ENCODE data around the gene KRT12. TPM values are rescaled to one million over a fixed set of nuclear protein-coding genes. Genes with fewer than 3 reads are reported as not detected.

KRT12 gene
- total RNA-seq, 2 experiments from 2014 or later, result not detected

GRCh38 chr17:40839194-40839593, 27.8 kb downstream of the KRT12 start:
- Mint-ChIP-seq H3K27ac (no peak overlapping the region), H3K4me1 (no peaks in the 10 kb centered on the region), H3K27me3 (peaks cover 7% of the 10 kb centered on the region), H3K9me3 (ENCODE audit: low read depth) (no peaks in the 10 kb centered on the region), H3K4me3 (no peak overlapping the region), H3K36me3 (ENCODE audit: low read depth) (peaks cover 9% of the 10 kb centered on the region)
- intact Hi-C loops (cut with DNase I, micrococcal nuclease), result no loop called here
- ChIA-PET POLR2A (no interaction called here), CTCF (interaction anchor here (1.0 kb wide), 1 partner anchor 34 kb away, joined by 3 read pairs; no protein-coding TSS in a partner anchor)
- ATAC-seq (no peak), DNase-seq (no peak)

GRCh38 chr17:40836020-40836419, 31.0 kb downstream of the KRT12 start:
- ChIA-PET CTCF (interaction anchor here (0.7 kb wide), 1 partner anchor 685 kb away, joined by 3 read pairs; no protein-coding TSS in a partner anchor), POLR2A (no interaction called here)
- DNase-seq (no peak), ATAC-seq (no peak)
- Mint-ChIP-seq H3K4me1 (peaks cover 4% of the 10 kb centered on the region), H3K9me3 (ENCODE audit: low read depth) (no peaks in the 10 kb centered on the region), H3K27me3 (no peaks in the 10 kb centered on the region), H3K4me3 (no peak overlapping the region), H3K27ac (no peak overlapping the region), H3K36me3 (ENCODE audit: low read depth) (peaks cover 9% of the 10 kb centered on the region)
- intact Hi-C loops (cut with DNase I, micrococcal nuclease), result no loop called here

GRCh38 chr17:40833882-40834281, 33.1 kb downstream of the KRT12 start:
- H3K27ac Mint-ChIP-seq, result no peak overlapping the region
- H3K27me3 Mint-ChIP-seq, result no peaks in the 10 kb centered on the region
- intact Hi-C loops (cut with DNase I, micrococcal nuclease), result no loop called here
- peaks cover 4% of the 10 kb centered on the region for H3K4me1 Mint-ChIP-seq
- H3K36me3 Mint-ChIP-seq (ENCODE audit: low read depth), result peaks cover 13% of the 10 kb centered on the region
- DNase-seq (no peak), ATAC-seq (no peak)
- CTCF ChIA-PET, result interaction anchor here (0.9 kb wide), 1 partner anchor 13 kb away, joined by 5 read pairs; no protein-coding TSS in a partner anchor
- POLR2A ChIA-PET, result no interaction called here
- H3K9me3 Mint-ChIP-seq (ENCODE audit: low read depth), result no peaks in the 10 kb centered on the region
- H3K4me3 Mint-ChIP-seq, result no peak overlapping the region

GRCh38 chr17:40832840-40833239, 34.2 kb downstream of the KRT12 start:
- H3K27me3 Mint-ChIP-seq, result no peaks in the 10 kb centered on the region
- ChIA-PET CTCF (interaction anchor here (0.6 to 1.5 kb wide), 4 partner anchors 10 to 1347 kb away, joined by 4 to 5 read pairs (median 4); partner anchors contain the start of gene KRT10), POLR2A (interaction anchor here (0.9 kb wide), 1 partner anchor 53 kb away, joined by 3 read pairs; no protein-coding TSS in a partner anchor)
- no peak overlapping the region for H3K27ac Mint-ChIP-seq
- intact Hi-C loops (cut with DNase I, micrococcal nuclease), result no loop called here
- no peak for DNase-seq
- H3K4me3 Mint-ChIP-seq, result no peak overlapping the region
- no peak for ATAC-seq
- H3K4me1 Mint-ChIP-seq, result peaks cover 6% of the 10 kb centered on the region
- H3K36me3 Mint-ChIP-seq (ENCODE audit: low read depth), result peaks cover 13% of the 10 kb centered on the region
- no peaks in the 10 kb centered on the region for H3K9me3 Mint-ChIP-seq (ENCODE audit: low read depth)

- ATAC-seq, result no peak
- ChIA-PET CTCF (interaction anchor here (0.6 to 1.0 kb wide), 2 partner anchors 11 to 306 kb away, joined by 3 to 4 read pairs; no protein-coding TSS in a partner anchor), POLR2A (no interaction called here)
- Mint-ChIP-seq H3K9me3 (ENCODE audit: low read depth) (no peaks in the 10 kb centered on the region), H3K27me3 (peaks cover 2% of the 10 kb centered on the region), H3K27ac (no peak overlapping the region), H3K36me3 (ENCODE audit: low read depth) (peaks cover 10% of the 10 kb centered on the region), H3K4me3 (no peak overlapping the region), H3K4me1 (peaks cover 16% of the 10 kb centered on the region)
- intact Hi-C loops (cut with DNase I, micrococcal nuclease), result no loop called here
- no peak for DNase-seq
Measured at GRCh38 chr17:40830085-40830776, 36.8 kb downstream of the KRT12 start.

- CTCF ChIA-PET, result interaction anchor here (0.9 kb wide), 1 partner anchor 10 kb away, joined by 3 read pairs; no protein-coding TSS in a partner anchor
- POLR2A ChIA-PET, result no interaction called here
- no peak overlapping the region for H3K27ac Mint-ChIP-seq
- peaks cover 17% of the 10 kb centered on the region for H3K4me1 Mint-ChIP-seq
- no peak for DNase-seq
- no peak overlapping the region for H3K4me3 Mint-ChIP-seq
- intact Hi-C loops (cut with DNase I, micrococcal nuclease), result no loop called here
- no peaks in the 10 kb centered on the region for H3K9me3 Mint-ChIP-seq (ENCODE audit: low read depth)
- ATAC-seq, result no peak
- peaks cover 4% of the 10 kb centered on the region for H3K36me3 Mint-ChIP-seq (ENCODE audit: low read depth)
- peaks cover 2% of the 10 kb centered on the region for H3K27me3 Mint-ChIP-seq
Measured at GRCh38 chr17:40828454-40829044, 38.5 kb downstream of the KRT12 start.

GRCh38 chr17:40827746-40828453, 39.1 kb downstream of the KRT12 start:
- H3K27me3 Mint-ChIP-seq, result peaks cover 2% of the 10 kb centered on the region
- H3K4me1 Mint-ChIP-seq, result peaks cover 15% of the 10 kb centered on the region
- CTCF ChIA-PET, result interaction anchor here (0.9 kb wide), 1 partner anchor 9 kb away, joined by 3 read pairs; no protein-coding TSS in a partner anchor
- peak overlapping the region; percentile 83 for H3K27ac Mint-ChIP-seq
- H3K36me3 Mint-ChIP-seq (ENCODE audit: low read depth), result peaks cover 6% of the 10 kb centered on the region
- DNase-seq (peak; percentile 5), ATAC-seq (peak; percentile 95)
- POLR2A ChIA-PET, result no interaction called here
- H3K9me3 Mint-ChIP-seq (ENCODE audit: low read depth), result no peaks in the 10 kb centered on the region
- H3K4me3 Mint-ChIP-seq, result no peak overlapping the region
- intact Hi-C loops (cut with DNase I, micrococcal nuclease), result no loop called here

GRCh38 chr17:40825599-40825998, 41.4 kb downstream of the KRT12 start:
- POLR2A ChIA-PET, result no interaction called here
- peaks cover 2% of the 10 kb centered on the region for H3K27me3 Mint-ChIP-seq

GRCh38 chr17:40824015-40824832, 42.8 kb downstream of the KRT12 start:
- Mint-ChIP-seq H3K36me3 (ENCODE audit: low read depth) (peaks cover 12% of the 10 kb centered on the region), H3K27ac (no peak overlapping the region), H3K4me3 (no peak overlapping the region), H3K9me3 (ENCODE audit: low read depth) (no peaks in the 10 kb centered on the region), H3K27me3 (peaks cover 2% of the 10 kb centered on the region), H3K4me1 (peaks cover 30% of the 10 kb centered on the region)
- ChIA-PET POLR2A (no interaction called here), CTCF (interaction anchor here (0.8 kb wide), 1 partner anchor 839 kb away, joined by 3 read pairs; no protein-coding TSS in a partner anchor)
- intact Hi-C loops (cut with DNase I, micrococcal nuclease), result no loop called here
- DNase-seq, result no peak
- no peak for ATAC-seq

More at GRCh38 chr17:40825599-40825998, 41.4 kb downstream of the KRT12 start:
- CTCF ChIA-PET, result interaction anchor here (0.6 kb wide), 1 partner anchor 133 kb away, joined by 5 read pairs; no protein-coding TSS in a partner anchor
- Mint-ChIP-seq H3K36me3 (ENCODE audit: low read depth) (peaks cover 14% of the 10 kb centered on the region), H3K4me3 (no peak overlapping the region), H3K9me3 (ENCODE audit: low read depth) (no peaks in the 10 kb centered on the region), H3K27ac (no peak overlapping the region), H3K4me1 (peaks cover 16% of the 10 kb centered on the region)
- DNase-seq, result no peak
- intact Hi-C loops (cut with DNase I, micrococcal nuclease), result no loop called here
- ATAC-seq, result no peak

- no peak within 1 kb of the TSS for H3K4me3 Mint-ChIP-seq
- no peak within 1 kb of the TSS for H3K27ac Mint-ChIP-seq
- no peaks in the 10 kb centered on the region for H3K9me3 Mint-ChIP-seq (ENCODE audit: low read depth)
- DNase-seq (no peak), ATAC-seq (no peak)
- H3K36me3 Mint-ChIP-seq (ENCODE audit: low read depth), result peaks cover 20% of the 10 kb centered on the region
- ChIA-PET CTCF (interaction anchor here (1.0 kb wide), 1 partner anchor 11 kb away, joined by 4 read pairs; no protein-coding TSS in a partner anchor), POLR2A (interaction anchor here (0.6 kb wide), 1 partner anchor 108 kb away, joined by 3 read pairs; no protein-coding TSS in a partner anchor)
- H3K27me3 Mint-ChIP-seq, result peaks cover 2% of the 10 kb centered on the region
- intact Hi-C loops (cut with DNase I, micrococcal nuclease), result no loop called here
- peaks cover 28% of the 10 kb centered on the region for H3K4me1 Mint-ChIP-seq
Measured at GRCh38 chr17:40822132-40822812, 44.8 kb downstream of the KRT12 start, which contains the start of gene KRT10. KRT10 (minus strand) TSS chr17:40822614; CDS start chr17:40822585, 29 bp downstream.

All from activated CD4-positive, alpha-beta T cell treated with anti-CD3 and anti-CD28 coated beads for 36 hours (primary cell).